SK-N-SH treated with all-trans-retinoic acid at 6 μM for 48 hours (cell line): ENCODE measurements around the gene MGMT.

Source experiments
- ATAC-seq: fragments of 200-7000 bp; cut with Tn5 transposase; 3 replicates; pipeline ENCODE4 v1.9.1; 2020; ENCODE audit warnings: mild to moderate bottlenecking, moderate library complexity
- ARNTL ChIP-seq: fragments of 450-650 bp; formaldehyde crosslinking; IDR thresholded peaks from 2 replicates; pipeline ENCODE4 v1.5.0; 2020; ENCODE audit warnings: low read depth, mild to moderate bottlenecking, moderate library complexity, borderline replicate concordance
- BACH2 ChIP-seq: fragments of 250-450 bp; sonication (Bioruptor Pico); IDR thresholded peaks from 2 replicates; pipeline ENCODE4 v1.9.0; 2021; ENCODE audit warnings: mild to moderate bottlenecking, borderline replicate concordance
- CSDC2 ChIP-seq: fragments of 250-450 bp; sonication (Bioruptor Pico); IDR thresholded peaks from 2 replicates; pipeline ENCODE4 v1.5.0; 2020; ENCODE audit warnings: mild to moderate bottlenecking, moderate library complexity
- ESRRG ChIP-seq: fragments of 250-450 bp; sonication (Bioruptor Pico); IDR thresholded peaks from 2 replicates; pipeline ENCODE4 v1.6.1; 2021; ENCODE audit warnings: mild to moderate bottlenecking
- GLIS3 ChIP-seq: fragments of 250-450 bp; sonication (Bioruptor Pico); IDR thresholded peaks from 2 replicates; pipeline ENCODE4 v1.5.0; 2020; ENCODE audit warnings: mild to moderate bottlenecking, moderate library complexity
- ISL1 ChIP-seq: fragments of 250-450 bp; sonication (Bioruptor Pico); IDR thresholded peaks from 2 replicates; pipeline ENCODE4 v2.1.2; 2022; ENCODE audit warnings: mild to moderate bottlenecking, moderate library complexity
- OSR1 ChIP-seq: fragments of 250-450 bp; sonication (Bioruptor Pico); IDR thresholded peaks from 2 replicates; pipeline ENCODE4 v1.8.0; 2022; ENCODE audit warnings: moderate library complexity, mild to moderate bottlenecking, inconsistent platforms
- PATZ1 ChIP-seq: fragments of 250-450 bp; sonication (Bioruptor Pico); IDR thresholded peaks from 2 replicates; pipeline ENCODE4 v1.8.0; 2020; ENCODE audit warnings: mild to moderate bottlenecking, moderate library complexity, borderline replicate concordance
- PPARA ChIP-seq: fragments of 250-450 bp; sonication (Bioruptor Pico); IDR thresholded peaks from 2 replicates; pipeline ENCODE4 v1.5.0; 2020; ENCODE audit warnings: mild to moderate bottlenecking, borderline replicate concordance
- RARB ChIP-seq: fragments of 250-450 bp; sonication (Bioruptor Pico); IDR thresholded peaks from 2 replicates; pipeline ENCODE4 v1.8.0; 2021; ENCODE audit warnings: mild to moderate bottlenecking, moderate library complexity
- SNAI2 ChIP-seq: fragments of 250-450 bp; sonication (Bioruptor Pico); IDR thresholded peaks from 2 replicates; pipeline ENCODE4 v1.5.0; 2020; ENCODE audit warnings: mild to moderate bottlenecking, moderate library complexity
- TCF4 ChIP-seq: fragments of 250-450 bp; sonication (Bioruptor Pico); IDR thresholded peaks from 2 replicates; pipeline ENCODE4 v1.8.0; 2021; ENCODE audit warnings: mild to moderate bottlenecking, moderate library complexity, borderline replicate concordance
- TOX ChIP-seq: fragments of 250-450 bp; sonication (Bioruptor Pico); IDR thresholded peaks from 2 replicates; pipeline ENCODE4 v1.8.0; 2021; ENCODE audit warnings: mild to moderate bottlenecking, moderate library complexity, borderline replicate concordance
- ZC3H10 ChIP-seq: fragments of 250-450 bp; sonication (Bioruptor Pico); IDR thresholded peaks from 2 replicates; pipeline ENCODE4 v1.5.1; 2021; ENCODE audit warnings: mild to moderate bottlenecking, moderate library complexity
- ZFP3 ChIP-seq: fragments of 250-450 bp; sonication (Bioruptor Pico); IDR thresholded peaks from 2 replicates; pipeline ENCODE4 v1.5.0; 2020; ENCODE audit warnings: mild to moderate bottlenecking, moderate library complexity
- ZFP30 ChIP-seq: fragments of 450-650 bp; formaldehyde crosslinking; IDR thresholded peaks from 2 replicates; pipeline ENCODE4 v1.5.0; 2022; ENCODE audit warnings: mild to moderate bottlenecking, moderate library complexity
- ZNF565 ChIP-seq: fragments of 450-650 bp; formaldehyde crosslinking; conservative IDR thresholded peaks from 2 replicates; pipeline ENCODE4 v1.5.0; 2020; ENCODE audit warnings: low read depth, mild to moderate bottlenecking, moderate library complexity
- ZNF70 ChIP-seq: fragments of 450-650 bp; formaldehyde crosslinking; IDR thresholded peaks from 2 replicates; pipeline ENCODE4 v1.5.0; 2020; ENCODE audit warnings: mild to moderate bottlenecking, moderate library complexity
- ZNF8 ChIP-seq: fragments of 450-650 bp; formaldehyde crosslinking; IDR thresholded peaks from 2 replicates; pipeline ENCODE4 v1.5.0; 2020; ENCODE audit warnings: mild to moderate bottlenecking, moderate library complexity
- TF ChIP-seq, protein P1 (sequence below): fragments of 250-450 bp; sonication (Bioruptor Pico); IDR thresholded peaks from 2 replicates; pipeline ENCODE4 v1.5.1; 2020; ENCODE audit warnings: low read depth, mild to moderate bottlenecking, moderate library complexity
- TF ChIP-seq, protein P2 (sequence below): fragments of 250-450 bp; sonication (Bioruptor Pico); IDR thresholded peaks from 2 replicates; pipeline ENCODE4 v1.5.0; 2020; ENCODE audit warnings: mild to moderate bottlenecking, moderate library complexity
- TF ChIP-seq, protein P3 (sequence below): fragments of 250-450 bp; sonication (Bioruptor Pico); IDR thresholded peaks from 2 replicates; pipeline ENCODE4 v1.8.0; 2021; ENCODE audit warnings: low read depth, mild to moderate bottlenecking, moderate library complexity, borderline replicate concordance
- TF ChIP-seq, protein P4 (sequence below): fragments of 250-450 bp; sonication (Bioruptor Pico); IDR thresholded peaks from 2 replicates; pipeline ENCODE4 v1.5.1; 2021; ENCODE audit warnings: mild to moderate bottlenecking, moderate library complexity

Gene MGMT

GRCh38 chr10:129646973-129647372 lies 179.9 kb downstream of the MGMT start:
- TF ChIP-seq ISL1 (CRISPR knock-in tag) (no peak), ARNTL (CRISPR knock-in tag) (no peak), ZNF565 (CRISPR knock-in tag) (no peak), TCF4 (CRISPR knock-in tag) (no peak), BACH2 (CRISPR knock-in tag) (no peak), SNAI2 (CRISPR knock-in tag) (no peak), ZC3H10 (CRISPR knock-in tag) (no peak), RARB (no peak), PATZ1 (CRISPR knock-in tag) (no peak), GLIS3 (CRISPR knock-in tag) (no peak), ZNF70 (CRISPR knock-in tag) (no peak), TOX (no peak), ZNF8 (CRISPR knock-in tag) (no peak), OSR1 (CRISPR knock-in tag) (no peak), ZFP30 (CRISPR knock-in tag) (no peak)
- TF ChIP-seq, protein P1, sequence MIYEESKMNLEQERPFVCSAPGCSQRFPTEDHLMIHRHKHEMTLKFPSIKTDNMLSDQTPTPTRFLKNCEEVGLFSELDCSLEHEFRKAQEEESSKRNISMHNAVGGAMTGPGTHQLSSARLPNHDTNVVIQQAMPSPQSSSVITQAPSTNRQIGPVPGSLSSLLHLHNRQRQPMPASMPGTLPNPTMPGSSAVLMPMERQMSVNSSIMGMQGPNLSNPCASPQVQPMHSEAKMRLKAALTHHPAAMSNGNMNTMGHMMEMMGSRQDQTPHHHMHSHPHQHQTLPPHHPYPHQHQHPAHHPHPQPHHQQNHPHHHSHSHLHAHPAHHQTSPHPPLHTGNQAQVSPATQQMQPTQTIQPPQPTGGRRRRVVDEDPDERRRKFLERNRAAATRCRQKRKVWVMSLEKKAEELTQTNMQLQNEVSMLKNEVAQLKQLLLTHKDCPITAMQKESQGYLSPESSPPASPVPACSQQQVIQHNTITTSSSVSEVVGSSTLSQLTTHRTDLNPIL (CRISPR knock-in tag), result no peak
- TF ChIP-seq, protein P2, sequence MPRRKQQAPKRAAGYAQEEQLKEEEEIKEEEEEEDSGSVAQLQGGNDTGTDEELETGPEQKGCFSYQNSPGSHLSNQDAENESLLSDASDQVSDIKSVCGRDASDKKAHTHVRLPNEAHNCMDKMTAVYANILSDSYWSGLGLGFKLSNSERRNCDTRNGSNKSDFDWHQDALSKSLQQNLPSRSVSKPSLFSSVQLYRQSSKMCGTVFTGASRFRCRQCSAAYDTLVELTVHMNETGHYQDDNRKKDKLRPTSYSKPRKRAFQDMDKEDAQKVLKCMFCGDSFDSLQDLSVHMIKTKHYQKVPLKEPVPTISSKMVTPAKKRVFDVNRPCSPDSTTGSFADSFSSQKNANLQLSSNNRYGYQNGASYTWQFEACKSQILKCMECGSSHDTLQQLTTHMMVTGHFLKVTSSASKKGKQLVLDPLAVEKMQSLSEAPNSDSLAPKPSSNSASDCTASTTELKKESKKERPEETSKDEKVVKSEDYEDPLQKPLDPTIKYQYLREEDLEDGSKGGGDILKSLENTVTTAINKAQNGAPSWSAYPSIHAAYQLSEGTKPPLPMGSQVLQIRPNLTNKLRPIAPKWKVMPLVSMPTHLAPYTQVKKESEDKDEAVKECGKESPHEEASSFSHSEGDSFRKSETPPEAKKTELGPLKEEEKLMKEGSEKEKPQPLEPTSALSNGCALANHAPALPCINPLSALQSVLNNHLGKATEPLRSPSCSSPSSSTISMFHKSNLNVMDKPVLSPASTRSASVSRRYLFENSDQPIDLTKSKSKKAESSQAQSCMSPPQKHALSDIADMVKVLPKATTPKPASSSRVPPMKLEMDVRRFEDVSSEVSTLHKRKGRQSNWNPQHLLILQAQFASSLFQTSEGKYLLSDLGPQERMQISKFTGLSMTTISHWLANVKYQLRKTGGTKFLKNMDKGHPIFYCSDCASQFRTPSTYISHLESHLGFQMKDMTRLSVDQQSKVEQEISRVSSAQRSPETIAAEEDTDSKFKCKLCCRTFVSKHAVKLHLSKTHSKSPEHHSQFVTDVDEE (CRISPR knock-in tag), result no peak
- ATAC-seq, result no peak

DNA sequence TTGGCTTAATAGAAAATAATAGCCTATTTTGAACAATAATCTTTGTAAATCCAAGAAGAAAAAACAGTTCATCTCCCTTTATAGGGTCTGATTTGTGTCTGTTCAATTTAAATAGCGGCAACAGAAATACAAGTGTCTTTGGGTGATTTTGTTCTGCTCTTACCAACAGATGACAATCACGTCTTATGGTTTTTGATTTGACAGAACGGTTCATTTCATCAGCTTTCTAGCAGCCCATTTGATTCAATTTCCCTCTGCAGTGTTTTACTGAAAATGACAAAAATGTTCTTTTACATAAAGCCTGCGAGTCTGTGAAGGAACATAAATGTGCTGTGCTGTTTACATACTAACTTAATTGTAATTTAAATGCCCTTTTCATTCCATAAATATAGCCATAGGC lies 180.5 kb downstream of the MGMT start:
- ATAC-seq, result no peak
- no peak for TF ChIP-seq ZNF8 (CRISPR knock-in tag)
- TF ChIP-seq, protein P2 (CRISPR knock-in tag), result no peak
- TF ChIP-seq ISL1 (CRISPR knock-in tag), result no peak
- no peak for TF ChIP-seq ZC3H10 (CRISPR knock-in tag)
- no peak for TF ChIP-seq TOX
- TF ChIP-seq PATZ1 (CRISPR knock-in tag), result no peak
- no peak for TF ChIP-seq ZFP3 (CRISPR knock-in tag)
- TF ChIP-seq, protein P3, sequence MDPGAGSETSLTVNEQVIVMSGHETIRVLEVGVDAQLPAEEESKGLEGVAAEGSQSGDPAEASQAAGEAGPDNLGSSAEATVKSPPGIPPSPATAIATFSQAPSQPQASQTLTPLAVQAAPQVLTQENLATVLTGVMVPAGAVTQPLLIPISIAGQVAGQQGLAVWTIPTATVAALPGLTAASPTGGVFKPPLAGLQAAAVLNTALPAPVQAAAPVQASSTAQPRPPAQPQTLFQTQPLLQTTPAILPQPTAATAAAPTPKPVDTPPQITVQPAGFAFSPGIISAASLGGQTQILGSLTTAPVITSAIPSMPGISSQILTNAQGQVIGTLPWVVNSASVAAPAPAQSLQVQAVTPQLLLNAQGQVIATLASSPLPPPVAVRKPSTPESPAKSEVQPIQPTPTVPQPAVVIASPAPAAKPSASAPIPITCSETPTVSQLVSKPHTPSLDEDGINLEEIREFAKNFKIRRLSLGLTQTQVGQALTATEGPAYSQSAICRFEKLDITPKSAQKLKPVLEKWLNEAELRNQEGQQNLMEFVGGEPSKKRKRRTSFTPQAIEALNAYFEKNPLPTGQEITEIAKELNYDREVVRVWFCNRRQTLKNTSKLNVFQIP (CRISPR knock-in tag), result no peak
- no peak for TF ChIP-seq CSDC2 (CRISPR knock-in tag)
- TF ChIP-seq PPARA (CRISPR knock-in tag), result no peak
- TF ChIP-seq RARB, result no peak
- no peak for TF ChIP-seq ZFP30 (CRISPR knock-in tag)
- no peak for TF ChIP-seq ESRRG
- no peak for TF ChIP-seq GLIS3 (CRISPR knock-in tag)
- TF ChIP-seq, protein P1 (CRISPR knock-in tag), result no peak
- no peak for TF ChIP-seq BACH2 (CRISPR knock-in tag)
- TF ChIP-seq TCF4 (CRISPR knock-in tag), result no peak
- no peak for TF ChIP-seq ZNF565 (CRISPR knock-in tag)
- TF ChIP-seq SNAI2 (CRISPR knock-in tag), result no peak
- TF ChIP-seq, protein P4, sequence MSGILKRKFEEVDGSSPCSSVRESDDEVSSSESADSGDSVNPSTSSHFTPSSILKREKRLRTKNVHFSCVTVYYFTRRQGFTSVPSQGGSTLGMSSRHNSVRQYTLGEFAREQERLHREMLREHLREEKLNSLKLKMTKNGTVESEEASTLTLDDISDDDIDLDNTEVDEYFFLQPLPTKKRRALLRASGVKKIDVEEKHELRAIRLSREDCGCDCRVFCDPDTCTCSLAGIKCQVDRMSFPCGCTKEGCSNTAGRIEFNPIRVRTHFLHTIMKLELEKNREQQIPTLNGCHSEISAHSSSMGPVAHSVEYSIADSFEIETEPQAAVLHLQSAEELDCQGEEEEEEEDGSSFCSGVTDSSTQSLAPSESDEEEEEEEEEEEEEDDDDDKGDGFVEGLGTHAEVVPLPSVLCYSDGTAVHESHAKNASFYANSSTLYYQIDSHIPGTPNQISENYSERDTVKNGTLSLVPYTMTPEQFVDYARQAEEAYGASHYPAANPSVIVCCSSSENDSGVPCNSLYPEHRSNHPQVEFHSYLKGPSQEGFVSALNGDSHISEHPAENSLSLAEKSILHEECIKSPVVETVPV (CRISPR knock-in tag), result no peak
